ENCODE results near the gene DMXL2. TPM values are rescaled to one million over a fixed set of nuclear protein-coding genes. Genes with fewer than 3 reads are reported as not detected.
"Not testable (repeated sequence)": the region's sequence is repeated elsewhere in the genome, so short reads cannot be mapped to it uniquely, and the experiment has no call there.

Gene DMXL2
- total RNA-seq, 1 experiment from 2014 or later = 10.9 TPM

DNA sequence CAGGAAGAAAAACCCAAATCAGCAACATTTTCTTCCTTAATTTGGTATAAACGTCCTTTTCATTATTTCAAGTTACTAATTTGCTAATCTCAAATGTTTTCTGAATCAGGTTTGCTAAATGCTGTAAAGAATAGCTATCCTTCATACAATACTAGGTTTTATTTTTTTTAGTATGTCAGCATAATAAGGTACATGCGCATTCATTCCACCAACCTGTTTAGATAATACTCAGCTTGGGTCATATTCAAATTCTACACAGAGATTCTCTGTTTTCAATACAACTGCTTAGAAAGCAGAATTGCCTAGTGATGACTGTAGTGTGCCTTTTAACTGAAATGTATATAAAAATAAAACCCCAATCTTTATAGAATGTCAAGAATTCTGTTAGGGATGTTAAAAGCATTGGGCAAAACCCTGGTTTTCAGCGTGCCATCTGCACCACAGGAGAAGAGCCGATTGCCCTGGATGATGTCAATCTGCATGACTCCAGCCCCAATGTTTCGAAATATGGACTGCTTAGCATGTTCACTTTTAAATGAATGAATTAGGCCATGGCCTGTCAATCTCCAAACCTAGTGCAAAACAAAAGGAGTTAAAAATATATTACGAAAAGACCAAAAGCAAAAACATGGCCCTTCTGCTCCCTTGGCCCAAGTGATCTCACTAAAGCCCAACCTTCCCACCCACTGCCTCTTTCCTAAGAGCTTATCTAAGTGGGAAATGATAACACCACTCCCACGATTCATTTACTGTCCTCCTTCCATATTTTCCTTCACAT is 173.8 kb downstream of the DMXL2 start:
- no TSS peak for BruUV-seq (replicated peaks)
- Histone ChIP-seq H3K27me3 (ENCODE audit: low read length) (no peaks in the 10 kb centered on the region), H3K79me2 (ENCODE audit: low read length) (no peaks in the 10 kb centered on the region), H3K9me3 (ENCODE audit: low read length) (no peaks in the 10 kb centered on the region), H3K9me2 (replicated peaks; ENCODE audit: low read length) (no peaks in the 10 kb centered on the region), H3K4me2 (ENCODE audit: low read length) (no peak overlapping the region), H3K27ac (ENCODE audit: low read length) (no peak overlapping the region), H3K4me1 (ENCODE audit: insufficient read depth, low read length) (peaks cover 8% of the 10 kb centered on the region), H3K9ac (ENCODE audit: low read length) (no peak overlapping the region), H4K20me1 (ENCODE audit: low read length) (no peaks in the 10 kb centered on the region), H2AFZ (ENCODE audit: low read length) (no peak overlapping the region), H3K4me3 (ENCODE audit: low read length) (no peak overlapping the region), H3K36me3 (ENCODE audit: low read depth, low read length) (peaks cover 3% of the 10 kb centered on the region; the same call in 1 of the 2 replicates), H3F3A (ENCODE audit: low read length, unreplicated experiment) (no peaks in the 10 kb centered on the region)
- intact Hi-C loops (cut with micrococcal nuclease) = no loop called here
- TF ChIP-seq EZH2 (IDR thresholded peaks at IDR 0.05; ENCODE audit: low read length, unreplicated experiment) (no peak), EZH2phosphoT487 (IDR thresholded peaks at IDR 0.05; ENCODE audit: borderline replicate concordance, low read length) (no peak)
- TF ChIP-seq, protein P1, sequence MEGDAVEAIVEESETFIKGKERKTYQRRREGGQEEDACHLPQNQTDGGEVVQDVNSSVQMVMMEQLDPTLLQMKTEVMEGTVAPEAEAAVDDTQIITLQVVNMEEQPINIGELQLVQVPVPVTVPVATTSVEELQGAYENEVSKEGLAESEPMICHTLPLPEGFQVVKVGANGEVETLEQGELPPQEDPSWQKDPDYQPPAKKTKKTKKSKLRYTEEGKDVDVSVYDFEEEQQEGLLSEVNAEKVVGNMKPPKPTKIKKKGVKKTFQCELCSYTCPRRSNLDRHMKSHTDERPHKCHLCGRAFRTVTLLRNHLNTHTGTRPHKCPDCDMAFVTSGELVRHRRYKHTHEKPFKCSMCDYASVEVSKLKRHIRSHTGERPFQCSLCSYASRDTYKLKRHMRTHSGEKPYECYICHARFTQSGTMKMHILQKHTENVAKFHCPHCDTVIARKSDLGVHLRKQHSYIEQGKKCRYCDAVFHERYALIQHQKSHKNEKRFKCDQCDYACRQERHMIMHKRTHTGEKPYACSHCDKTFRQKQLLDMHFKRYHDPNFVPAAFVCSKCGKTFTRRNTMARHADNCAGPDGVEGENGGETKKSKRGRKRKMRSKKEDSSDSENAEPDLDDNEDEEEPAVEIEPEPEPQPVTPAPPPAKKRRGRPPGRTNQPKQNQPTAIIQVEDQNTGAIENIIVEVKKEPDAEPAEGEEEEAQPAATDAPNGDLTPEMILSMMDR (conservative IDR thresholded peaks at IDR 0.05; ENCODE audit: low read depth, low read length) = no peak
- DNase-seq = no peak
- CTCF ChIA-PET = no interaction called here
- ATAC-seq = no peak
- POLR2A ChIA-PET (ENCODE audit: unreplicated experiment) = no interaction called here

DNA sequence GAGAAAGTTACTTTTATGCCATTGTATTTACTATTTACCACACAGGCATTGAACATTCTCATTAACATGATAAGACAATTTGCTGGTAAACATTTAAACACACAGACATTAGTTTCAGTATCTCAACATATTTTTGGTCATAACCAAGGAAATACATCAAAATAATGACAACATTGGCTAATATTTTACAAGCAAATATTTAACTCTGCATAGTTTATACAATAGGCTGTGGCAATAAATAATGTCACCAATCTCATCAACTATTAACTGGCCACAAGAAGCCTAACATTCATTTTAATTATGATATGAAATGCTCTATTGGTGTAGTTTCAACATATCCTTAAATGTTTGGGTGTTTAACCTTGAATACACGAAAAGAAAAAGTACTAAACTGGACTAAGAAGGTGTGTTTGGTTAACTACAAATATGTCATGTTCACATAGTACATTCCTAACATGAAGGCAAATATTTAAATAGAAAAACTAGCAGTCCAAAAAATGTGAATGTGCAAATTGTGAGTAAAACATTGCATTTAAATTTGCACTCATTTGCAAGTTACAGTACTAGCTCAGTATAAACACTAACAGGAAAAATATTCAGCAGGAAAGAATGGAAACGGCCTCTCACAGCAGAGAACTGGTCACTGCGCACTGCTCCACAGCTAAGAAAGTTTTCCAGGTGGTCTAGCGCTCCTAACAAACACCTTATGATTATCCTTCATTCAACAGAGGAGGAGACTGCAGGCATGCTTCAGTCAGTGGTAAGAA is 174.5 kb downstream of the DMXL2 start:
- ATAC-seq = no peak

DNA sequence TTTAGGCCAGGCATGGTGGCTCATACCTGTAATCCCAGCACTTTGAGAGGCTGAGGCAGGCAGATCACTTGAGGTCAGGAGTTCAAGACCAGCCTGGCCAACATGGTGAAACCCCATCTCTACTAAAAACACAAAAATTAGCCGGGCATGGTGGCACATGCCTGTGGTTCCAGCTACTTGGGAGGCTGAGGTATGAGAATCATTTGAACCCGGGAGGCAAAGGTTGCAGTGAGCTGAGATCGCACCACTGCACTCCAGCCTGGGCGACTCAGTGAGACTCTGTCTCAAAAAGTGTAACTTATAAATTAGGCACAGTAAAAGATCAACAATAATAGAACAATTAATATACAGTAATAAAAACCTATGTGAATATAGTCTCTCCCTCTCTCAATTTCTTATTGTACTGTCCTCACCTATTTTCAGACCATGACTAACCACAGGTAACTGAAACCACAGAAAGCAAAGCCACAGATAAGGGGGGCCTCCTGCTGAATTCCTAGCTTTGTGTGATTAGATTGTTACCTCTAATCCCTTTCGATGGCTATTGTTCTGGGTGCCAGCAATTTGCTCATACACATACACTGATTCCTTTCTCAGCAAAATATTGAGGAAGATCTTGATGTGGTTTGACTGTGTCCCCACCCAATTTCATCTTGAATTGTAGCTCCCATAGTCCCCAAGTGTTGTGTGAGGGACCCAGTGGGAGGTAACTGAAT is 176.4 kb downstream of the DMXL2 start:
- POLR2A ChIA-PET (ENCODE audit: unreplicated experiment); H3K9me2 ChIP-seq (replicated peaks; ENCODE audit: low read length); H3K36me3 ChIP-seq (ENCODE audit: low read depth, low read length); H3K9me3 ChIP-seq (ENCODE audit: low read length); H2AFZ ChIP-seq (ENCODE audit: low read length); H3K27ac ChIP-seq (ENCODE audit: low read length); H4K20me1 ChIP-seq (ENCODE audit: low read length); H3K79me2 ChIP-seq (ENCODE audit: low read length); intact Hi-C loops (cut with micrococcal nuclease); H3K4me3 ChIP-seq (ENCODE audit: low read length); H3K4me2 ChIP-seq (ENCODE audit: low read length); ATAC-seq; H3K27me3 ChIP-seq (ENCODE audit: low read length); CTCF ChIA-PET; H3K4me1 ChIP-seq (ENCODE audit: insufficient read depth, low read length); H3K9ac ChIP-seq (ENCODE audit: low read length); BruUV-seq (replicated peaks); H3F3A ChIP-seq (ENCODE audit: low read length, unreplicated experiment): not testable (repeated sequence)
- DNase-seq = peak; percentile 21

More for the DNA sequence above, 174.5 kb downstream of the DMXL2 start:
- BruUV-seq (replicated peaks) = no TSS peak
- H3K27me3 ChIP-seq (ENCODE audit: low read length) = no peaks in the 10 kb centered on the region
- H3K79me2 ChIP-seq (ENCODE audit: low read length) = no peaks in the 10 kb centered on the region
- H3K9me3 ChIP-seq (ENCODE audit: low read length) = no peaks in the 10 kb centered on the region
- ChIA-PET CTCF (no interaction called here), POLR2A (ENCODE audit: unreplicated experiment) (no interaction called here)
- H2AFZ ChIP-seq (ENCODE audit: low read length) = no peak overlapping the region
- intact Hi-C loops (cut with micrococcal nuclease) = no loop called here
- no peak overlapping the region for H3K4me3 ChIP-seq (ENCODE audit: low read length)
- H3K27ac ChIP-seq (ENCODE audit: low read length) = no peak overlapping the region
- H3K9me2 ChIP-seq (replicated peaks; ENCODE audit: low read length) = no peaks in the 10 kb centered on the region
- no peaks in the 10 kb centered on the region for H3F3A ChIP-seq (ENCODE audit: low read length, unreplicated experiment)
- no peak overlapping the region for H3K9ac ChIP-seq (ENCODE audit: low read length)
- DNase-seq = no peak
- TF ChIP-seq EZH2phosphoT487 (IDR thresholded peaks at IDR 0.05; ENCODE audit: borderline replicate concordance, low read length) = no peak
- TF ChIP-seq EZH2 (IDR thresholded peaks at IDR 0.05; ENCODE audit: low read length, unreplicated experiment) = no peak
- TF ChIP-seq, protein P1 (conservative IDR thresholded peaks at IDR 0.05; ENCODE audit: low read depth, low read length) = no peak
- H4K20me1 ChIP-seq (ENCODE audit: low read length) = no peaks in the 10 kb centered on the region
- H3K4me2 ChIP-seq (ENCODE audit: low read length) = no peak overlapping the region
- peaks cover 8% of the 10 kb centered on the region for H3K4me1 ChIP-seq (ENCODE audit: insufficient read depth, low read length)
- peaks cover 3% of the 10 kb centered on the region; the same call in 1 of the 2 replicates for H3K36me3 ChIP-seq (ENCODE audit: low read depth, low read length)

Data from PC-3 (cell line).